Epithelial cell of prostate (primary cell): Measurements from ENCODE around the gene METTL6.
"Not testable (repeated sequence)": the region's sequence is repeated elsewhere in the genome, so short reads cannot be mapped to it uniquely, and the experiment has no call there.

ENCODE experiments used
- DNase-seq: peaks from one replicate; pipeline ENCODE4 v3.0.0-alpha.2; 2011; ENCODE audit warnings: low read depth, low spot score
- H3K27ac ChIP-seq: fragments of 450-650 bp; 2 replicates; pipeline ENCODE4 v1.5.1; 2017; ENCODE audit warnings: mild to moderate bottlenecking

The METTL6 gene

DNA sequence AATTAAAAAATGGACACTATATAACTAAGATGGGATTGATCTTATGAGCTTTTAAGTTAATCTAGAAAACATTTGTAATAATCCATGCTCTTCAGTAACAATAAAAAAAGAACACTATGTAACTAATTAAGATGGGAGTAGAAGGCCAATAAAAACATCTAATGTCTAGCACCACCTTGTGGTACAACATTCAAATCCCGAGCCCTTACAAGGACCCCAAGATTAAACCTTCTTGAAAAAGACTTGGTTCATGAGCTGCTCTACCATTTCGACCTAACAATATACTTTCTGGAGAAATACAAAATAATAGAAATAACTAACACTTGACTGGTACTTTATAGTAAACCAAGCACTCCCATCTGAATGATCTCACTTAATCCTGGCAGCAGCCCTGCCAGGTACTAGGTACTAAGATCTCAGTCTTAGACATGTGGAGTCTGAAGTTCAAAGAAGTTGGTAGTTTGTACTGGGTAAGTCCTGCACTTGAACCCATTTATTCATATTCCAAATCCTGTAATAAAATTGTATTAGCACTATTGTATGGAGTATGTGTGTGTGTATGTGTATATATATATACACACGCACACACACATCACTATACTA, 21.8 kb downstream of the METTL6 start:
- H3K27ac ChIP-seq: no peak overlapping the region
- no peak for DNase-seq

GRCh38 chr3:15404767-15405166, 22.6 kb downstream of the METTL6 start:
- H3K27ac ChIP-seq: no peak overlapping the region
- DNase-seq: no peak

- no peak overlapping the region for H3K27ac ChIP-seq
- no peak for DNase-seq
Measured at GRCh38 chr3:15403965-15404364, 23.4 kb downstream of the METTL6 start.

DNA sequence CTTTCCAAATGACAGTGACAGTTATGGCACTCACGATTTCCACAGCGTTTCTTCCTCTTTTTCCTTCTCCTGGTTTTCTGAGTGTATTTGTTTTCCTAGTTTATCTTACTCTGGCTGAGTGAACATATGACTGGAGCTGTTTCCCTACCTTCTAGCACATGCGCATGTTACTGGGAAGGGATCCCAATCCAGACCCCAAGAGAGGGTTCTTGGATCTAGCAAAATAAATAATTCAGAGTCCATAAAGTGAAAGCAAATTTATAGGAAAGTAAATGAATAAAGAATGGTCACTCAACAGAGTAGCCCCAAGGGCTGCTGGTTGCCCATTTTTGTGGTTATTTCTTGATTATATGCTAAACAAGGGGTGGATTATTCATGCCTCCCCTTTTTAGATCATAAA, 23.8 kb downstream of the METTL6 start:
- no peak overlapping the region for H3K27ac ChIP-seq
- DNase-seq: no peak

- no peak for DNase-seq
- no peak overlapping the region for H3K27ac ChIP-seq
Measured at GRCh38 chr3:15401936-15402335, 25.4 kb downstream of the METTL6 start.

- DNase-seq: no peak
- H3K27ac ChIP-seq: no peak overlapping the region
Measured at GRCh38 chr3:15399970-15400369, 27.4 kb downstream of the METTL6 start.

GRCh38 chr3:15398731-15399133, 28.6 kb downstream of the METTL6 start:
- not testable (repeated sequence) for H3K27ac ChIP-seq, DNase-seq

GRCh38 chr3:15393252-15393651, 34.1 kb downstream of the METTL6 start:
- H3K27ac ChIP-seq, DNase-seq: not testable (repeated sequence)

GRCh38 chr3:15391007-15391406, 36.3 kb downstream of the METTL6 start:
- no peak overlapping the region for H3K27ac ChIP-seq
- DNase-seq: no peak

- H3K27ac ChIP-seq: no peak overlapping the region
- no peak for DNase-seq
Measured at GRCh38 chr3:15390460-15390859, 36.9 kb downstream of the METTL6 start.

GRCh38 chr3:15388335-15388734, 39.0 kb downstream of the METTL6 start:
- DNase-seq, H3K27ac ChIP-seq: not testable (repeated sequence)

GRCh38 chr3:15387735-15388134, 39.6 kb downstream of the METTL6 start:
- DNase-seq: no peak
- H3K27ac ChIP-seq: peak overlapping the region; percentile 36

- H3K27ac ChIP-seq: peak overlapping the region; percentile 36
- DNase-seq: no peak
Measured at GRCh38 chr3:15387171-15387581, 40.2 kb downstream of the METTL6 start.

GRCh38 chr3:15386654-15386955, 40.7 kb downstream of the METTL6 start:
- not testable (repeated sequence) for DNase-seq

DNA sequence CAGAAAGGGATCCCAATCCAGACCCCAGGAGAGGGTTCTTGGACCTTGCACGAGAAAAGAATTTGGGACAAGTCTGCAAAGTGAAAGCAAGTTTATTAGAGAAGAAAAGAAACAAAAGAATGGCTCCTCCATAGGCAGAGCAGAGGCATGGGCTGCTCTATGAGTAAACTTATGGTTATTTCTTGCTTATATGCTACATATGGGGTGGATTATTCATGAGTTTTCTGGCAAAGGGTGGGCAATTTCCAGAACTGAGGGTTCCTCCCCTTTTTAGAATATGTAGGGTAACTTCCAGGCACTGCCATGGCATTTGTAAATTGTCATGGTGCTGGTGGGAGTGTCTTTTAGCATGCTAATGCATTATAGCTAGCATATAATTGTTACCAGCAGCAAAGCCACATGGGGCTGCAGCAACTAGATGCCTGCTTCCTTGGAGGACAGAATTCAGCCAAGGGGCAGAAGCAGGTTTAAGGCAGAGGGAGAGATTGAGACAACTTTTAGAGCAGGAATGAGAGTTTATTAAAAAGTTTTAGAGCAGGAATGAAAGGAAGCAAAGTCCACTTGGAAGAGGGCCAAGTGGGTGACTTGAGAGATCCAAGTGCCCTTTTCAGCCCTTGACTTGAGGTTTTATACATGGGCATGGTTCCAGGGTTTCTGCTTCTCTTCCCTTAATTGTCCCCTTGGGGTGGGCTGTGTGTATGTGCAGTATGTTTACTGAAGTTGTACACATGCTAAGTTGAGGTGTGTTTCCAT, 41.3 kb downstream of the METTL6 start:
- no peak overlapping the region for H3K27ac ChIP-seq
- no peak for DNase-seq

More at GRCh38 chr3:15386654-15386955, 40.7 kb downstream of the METTL6 start:
- peak overlapping the region; percentile 36 for H3K27ac ChIP-seq

DNA sequence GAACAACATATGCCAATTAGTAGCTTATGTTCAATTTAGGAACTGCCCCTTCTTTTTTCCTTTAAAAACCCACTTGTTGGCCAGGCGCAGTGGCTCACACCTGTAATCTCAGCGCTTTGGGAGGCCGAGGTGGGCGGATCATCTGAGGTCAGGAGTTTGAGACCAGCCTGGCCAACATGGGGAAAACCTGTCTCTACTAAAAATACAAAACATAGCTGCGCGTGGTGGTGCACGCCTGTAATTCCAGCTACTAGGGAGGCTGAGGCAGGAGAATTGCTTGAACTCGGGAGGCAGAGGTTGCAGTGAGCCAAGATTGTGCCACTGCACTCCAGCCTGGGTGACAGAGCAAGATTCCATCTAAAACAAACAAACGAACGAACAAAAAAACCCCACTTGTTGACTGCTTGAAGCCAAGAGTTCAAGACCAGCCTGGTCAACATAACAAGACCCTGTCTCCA, 42.1 kb downstream of the METTL6 start:
- DNase-seq, H3K27ac ChIP-seq: not testable (repeated sequence)

- DNase-seq: no peak
- no peak overlapping the region for H3K27ac ChIP-seq
Measured at GRCh38 chr3:15384510-15385237, 42.7 kb downstream of the METTL6 start.

DNA sequence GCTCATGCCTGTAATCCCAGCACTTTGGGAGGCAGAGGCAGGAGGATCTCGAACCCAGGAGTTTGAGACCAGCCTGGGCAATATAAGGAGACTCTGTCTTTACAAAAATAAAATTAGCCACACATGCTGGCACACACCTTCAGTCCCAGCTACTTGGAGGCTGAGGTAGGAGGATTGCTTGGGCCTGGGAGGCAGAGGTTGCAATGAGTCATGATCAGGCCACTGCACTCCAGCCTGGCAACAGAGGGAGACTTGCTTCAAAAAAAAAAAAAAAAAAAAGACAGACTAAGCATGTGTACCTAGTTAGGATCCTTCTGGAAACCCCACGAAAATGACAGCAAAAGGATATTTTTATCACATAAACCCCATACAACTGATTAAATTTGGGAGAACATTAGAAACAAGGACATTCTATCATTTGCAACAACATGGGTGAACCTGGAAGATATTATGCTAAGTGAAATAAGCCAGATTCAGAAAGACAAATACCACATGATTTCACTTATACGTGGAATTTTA, 44.9 kb downstream of the METTL6 start:
- DNase-seq: no peak
- H3K27ac ChIP-seq: no peak overlapping the region

- DNase-seq: no peak
- H3K27ac ChIP-seq: no peak overlapping the region
Measured at GRCh38 chr3:15380980-15381890, 46.1 kb downstream of the METTL6 start.
